GM18505 (cell line): ENCODE data around the gene MAPRE3.
A peak's percentile ranks its signal among the peaks of the same experiment; 100 is the strongest.

Experiments used
- ATAC-seq: cut with Tn5 transposase; IDR thresholded peaks from one replicate; pipeline ENCODE4 v1.9.1; 2021; ENCODE audit not compliant: unreplicated experiment
- POLR2A ChIP-seq: IDR thresholded peaks from 4 replicates; pipeline ENCODE4 v1.6.1; 2011; ENCODE audit warnings: borderline replicate concordance; ENCODE audit not compliant: insufficient read depth, insufficient read length; ENCODE audit errors: extremely low read depth

The MAPRE3 gene

GRCh38 chr2:27057184-27057583 is 86.7 kb downstream of the MAPRE3 start:
- no peak for TF ChIP-seq POLR2A
- no peak for ATAC-seq

- no peak for TF ChIP-seq POLR2A
- ATAC-seq: no peak
These were observed 87.8 kb downstream of the MAPRE3 start for GRCh38 chr2:27058210-27058609.

- no peak for ATAC-seq
- TF ChIP-seq POLR2A: no peak
These were observed 88.8 kb downstream of the MAPRE3 start for GRCh38 chr2:27059141-27059820.

GRCh38 chr2:27060323-27060722 is 89.9 kb downstream of the MAPRE3 start:
- TF ChIP-seq POLR2A: no peak

GRCh38 chr2:27065128-27065527 is 94.7 kb downstream of the MAPRE3 start:
- TF ChIP-seq POLR2A: no peak
- no peak for ATAC-seq

More at GRCh38 chr2:27060323-27060722, 89.9 kb downstream of the MAPRE3 start:
- no peak for ATAC-seq

GRCh38 chr2:27067385-27067784 is 96.9 kb downstream of the MAPRE3 start:
- ATAC-seq: no peak
- no peak for TF ChIP-seq POLR2A

GRCh38 chr2:27069436-27069835 is 99.0 kb downstream of the MAPRE3 start:
- TF ChIP-seq POLR2A: no peak

GRCh38 chr2:27069961-27070618 is 99.7 kb downstream of the MAPRE3 start:
- TF ChIP-seq POLR2A: no peak
- ATAC-seq: no peak

More at GRCh38 chr2:27069436-27069835, 99.0 kb downstream of the MAPRE3 start:
- no peak for ATAC-seq

GRCh38 chr2:27070653-27071276 is 100.3 kb downstream of the MAPRE3 start:
- no peak for ATAC-seq
- TF ChIP-seq POLR2A: no peak

- ATAC-seq: peak; percentile 85
- TF ChIP-seq POLR2A: peak; percentile 97
These were observed 101.0 kb downstream of the MAPRE3 start, which contains the start of gene OST4 for GRCh38 chr2:27071277-27071989. Gene OST4 (minus strand): TSS chr2:27071654.

- peak; percentile 4 for ATAC-seq
- no peak for TF ChIP-seq POLR2A
These were observed 101.8 kb downstream of the MAPRE3 start for GRCh38 chr2:27071990-27072830.

- TF ChIP-seq POLR2A: no peak
These were observed 102.5 kb downstream of the MAPRE3 start for GRCh38 chr2:27072920-27073319.

More at GRCh38 chr2:27072920-27073319, 102.5 kb downstream of the MAPRE3 start:
- ATAC-seq: no peak
